Omental fat pad (tissue), 4 donors: ENCODE data around the gene RETSAT. TPM values are rescaled to one million over a fixed set of nuclear protein-coding genes. Genes with fewer than 3 reads are reported as not detected.

Source experiments
- ATAC-seq: fragments of 150-250 bp; one replicate; pipeline ENCODE4 v1.9.1; 2016; ENCODE audit warnings: mild to moderate bottlenecking, moderate library complexity; ENCODE audit not compliant: low FRiP score
- DNase-seq: peaks from one replicate; pipeline ENCODE4 v3.0.0-alpha.2; 2019; ENCODE audit warnings: low spot score
- total RNA-seq, 4 donors: library from RNA; depleted of rRNA; stranded (reverse); fragments of >200 nt; gene quantifications; one replicate each; pipeline ENCODE4 v1.1.0, GENCODE V29; 2016
- TF ChIP-seq, protein P1 (sequence below), 3 donors: fragments of 450-650 bp; IDR thresholded peaks; one replicate each; pipeline ENCODE4 v1.5.1; 2016 to 2017; ENCODE audit warnings: antibody characterized with exemption in 3 of 3, mild to moderate bottlenecking in 3 of 3, moderate library complexity in 2 of 3

RETSAT gene
- total RNA-seq = 100 to 1,000 TPM; 153 to 436 (median 303) TPM

DNA sequence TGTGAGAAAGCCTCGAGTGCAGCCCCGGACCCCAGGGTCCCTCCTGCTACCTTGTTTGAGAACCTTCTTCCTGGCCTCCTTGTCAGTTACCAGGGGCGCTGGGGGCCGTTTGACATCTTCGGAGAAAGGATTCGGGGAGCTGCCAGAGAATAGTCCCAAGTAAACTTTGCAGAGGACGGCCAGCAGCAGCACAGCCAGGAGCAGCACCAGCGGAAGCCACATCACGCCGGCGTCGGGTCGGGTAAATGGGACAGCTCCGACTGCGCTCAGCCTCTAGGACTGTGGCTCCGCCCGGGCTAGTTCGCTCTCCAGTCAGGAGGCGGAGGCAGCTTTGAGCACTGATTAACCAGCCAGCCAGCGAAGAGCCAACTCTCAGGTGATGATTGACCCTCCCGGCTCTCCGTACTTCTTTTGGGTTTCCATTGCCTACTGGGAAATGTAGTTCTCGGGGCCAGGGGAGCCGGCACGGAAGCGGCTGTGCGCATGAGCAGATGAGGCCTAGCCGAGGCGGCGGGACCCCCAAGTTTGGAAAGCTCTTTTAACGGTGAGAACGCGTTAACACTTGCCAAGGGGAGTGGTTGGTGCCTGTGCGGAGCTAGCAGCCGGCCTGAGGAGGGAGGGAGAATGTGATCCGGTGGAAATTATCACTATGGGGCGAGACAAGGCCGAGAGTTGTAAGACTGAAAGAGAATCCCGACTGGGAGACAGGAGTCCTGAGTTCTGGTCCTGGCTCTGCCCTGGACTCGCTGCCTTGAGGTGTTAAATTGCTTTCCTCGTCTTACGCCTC, at the start of gene RETSAT, which contains the start of gene ELMOD3:
TSS of gene RETSAT (minus strand) at position 243 of the 787 bp plus-strand sequence. CDS start at position 222, 21 bp downstream.
TSS of gene ELMOD3 (plus strand) at position 484 of the 787 bp plus-strand sequence. CDS start 2,430 bp downstream, outside the sequence.
- TF ChIP-seq, protein P1, sequence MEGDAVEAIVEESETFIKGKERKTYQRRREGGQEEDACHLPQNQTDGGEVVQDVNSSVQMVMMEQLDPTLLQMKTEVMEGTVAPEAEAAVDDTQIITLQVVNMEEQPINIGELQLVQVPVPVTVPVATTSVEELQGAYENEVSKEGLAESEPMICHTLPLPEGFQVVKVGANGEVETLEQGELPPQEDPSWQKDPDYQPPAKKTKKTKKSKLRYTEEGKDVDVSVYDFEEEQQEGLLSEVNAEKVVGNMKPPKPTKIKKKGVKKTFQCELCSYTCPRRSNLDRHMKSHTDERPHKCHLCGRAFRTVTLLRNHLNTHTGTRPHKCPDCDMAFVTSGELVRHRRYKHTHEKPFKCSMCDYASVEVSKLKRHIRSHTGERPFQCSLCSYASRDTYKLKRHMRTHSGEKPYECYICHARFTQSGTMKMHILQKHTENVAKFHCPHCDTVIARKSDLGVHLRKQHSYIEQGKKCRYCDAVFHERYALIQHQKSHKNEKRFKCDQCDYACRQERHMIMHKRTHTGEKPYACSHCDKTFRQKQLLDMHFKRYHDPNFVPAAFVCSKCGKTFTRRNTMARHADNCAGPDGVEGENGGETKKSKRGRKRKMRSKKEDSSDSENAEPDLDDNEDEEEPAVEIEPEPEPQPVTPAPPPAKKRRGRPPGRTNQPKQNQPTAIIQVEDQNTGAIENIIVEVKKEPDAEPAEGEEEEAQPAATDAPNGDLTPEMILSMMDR (IDR thresholded peaks at IDR 0.05) = no peak
- peak; percentile 93 for DNase-seq

DNA sequence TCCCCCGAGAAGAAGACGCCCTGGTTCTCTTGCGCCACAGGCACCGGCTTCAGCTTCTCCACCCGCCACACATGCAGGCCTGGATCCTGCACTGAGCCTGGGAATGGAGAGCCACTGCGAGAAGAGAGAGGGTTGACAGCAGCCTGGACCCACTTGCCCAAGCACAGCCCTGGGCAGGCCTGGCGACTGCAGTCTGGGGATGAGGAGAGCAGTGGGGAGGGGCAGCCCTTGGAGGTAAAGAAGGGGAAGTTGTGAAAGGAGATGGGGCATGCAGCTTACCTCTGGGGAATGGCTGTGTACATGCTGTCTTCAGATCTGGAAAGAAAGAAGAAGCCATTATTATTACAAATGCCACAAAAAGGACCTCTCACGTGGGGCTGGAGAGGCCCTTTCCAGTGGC, 47.5 kb upstream of the RETSAT start:
- ATAC-seq (no peak), DNase-seq (no peak)
- TF ChIP-seq, protein P1 (IDR thresholded peaks at IDR 0.05) = no peak

More for the DNA sequence above, at the start of gene RETSAT, which contains the start of gene ELMOD3:
- ATAC-seq = peak; percentile 96

DNA sequence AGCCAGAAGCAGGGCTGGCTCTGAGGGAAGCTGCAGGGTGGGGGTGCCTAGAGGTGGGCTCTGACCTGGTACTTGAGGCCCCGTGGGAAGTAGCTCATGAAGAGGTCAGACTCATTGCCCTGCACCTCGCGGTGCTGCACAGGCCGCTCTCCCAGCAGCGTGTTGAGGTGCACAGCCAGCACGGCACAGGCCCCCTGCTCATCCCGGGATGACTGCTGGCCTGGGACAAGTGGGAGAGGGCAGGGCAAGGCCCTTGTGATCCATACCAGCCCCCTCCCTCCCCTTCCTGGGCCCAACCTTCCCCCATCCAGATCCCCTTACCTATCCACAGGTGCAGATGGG, 47.1 kb upstream of the RETSAT start:
- ATAC-seq (no peak), DNase-seq (no peak)
- TF ChIP-seq, protein P1 (IDR thresholded peaks at IDR 0.05) = no peak

DNA sequence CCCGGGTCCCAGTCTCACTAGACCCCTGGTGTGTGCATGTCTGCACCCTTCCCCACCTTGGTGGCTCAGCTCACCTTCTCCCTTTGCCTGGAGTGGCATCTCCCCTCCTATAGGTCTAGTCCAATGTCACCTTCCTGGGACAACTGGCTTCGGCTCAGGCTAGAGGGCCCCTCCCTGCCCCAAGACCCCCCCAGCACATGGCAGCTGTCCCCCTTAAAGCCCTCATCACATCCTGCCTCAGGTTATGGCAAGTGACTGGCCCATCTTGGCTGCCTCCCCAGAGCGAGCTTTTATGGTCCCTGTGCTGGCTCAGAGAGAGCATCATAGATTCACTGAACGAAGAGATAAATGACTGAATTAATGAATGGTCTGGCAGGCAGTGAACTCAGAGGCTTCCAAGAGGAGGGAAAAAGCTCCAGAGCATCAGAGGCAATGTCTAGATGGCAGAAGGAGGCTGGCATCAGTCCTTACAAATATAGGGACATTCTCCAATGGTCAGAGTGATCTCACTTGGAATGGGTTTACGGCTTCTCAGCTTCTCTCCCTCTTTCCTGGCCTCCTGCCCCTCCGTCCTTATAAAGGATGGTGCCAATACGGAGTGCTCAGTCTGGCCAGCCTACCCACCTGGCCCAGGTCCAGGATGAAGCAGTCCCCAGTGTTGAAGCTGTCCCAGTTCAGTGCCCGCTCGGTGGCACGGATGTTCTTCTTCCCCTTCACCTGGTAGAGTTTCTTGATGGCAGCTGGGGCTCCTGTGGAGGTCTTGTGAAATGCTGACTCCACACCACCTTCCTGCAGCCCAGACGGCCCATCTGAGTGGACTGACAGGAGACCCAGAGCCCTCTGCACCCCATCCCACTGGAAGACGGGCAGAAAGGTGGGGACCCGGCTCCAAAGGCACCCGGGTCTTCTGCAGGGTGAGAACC, 46.5 kb upstream of the RETSAT start:
- ATAC-seq (no peak), DNase-seq (no peak)
- TF ChIP-seq, protein P1 (IDR thresholded peaks at IDR 0.05) = no peak

DNA sequence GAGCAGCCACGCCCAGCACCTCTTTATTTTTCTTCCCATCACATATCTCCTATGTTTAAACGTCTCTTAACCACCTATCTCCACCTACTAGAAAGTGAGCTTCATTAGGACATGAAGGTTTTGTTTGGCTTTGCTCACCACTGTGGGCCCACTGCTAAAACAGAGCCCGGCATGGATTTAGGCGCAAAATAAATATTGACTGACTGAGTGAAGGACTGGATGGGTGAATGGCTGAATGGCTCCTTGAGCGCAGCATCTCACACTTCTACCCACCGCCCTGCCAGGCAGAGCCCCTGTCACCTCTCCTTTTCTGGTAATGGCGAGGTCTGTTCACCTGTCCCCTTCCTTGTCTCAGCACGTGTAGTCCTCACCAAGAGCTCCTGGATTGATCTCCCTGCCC, 45.7 kb upstream of the RETSAT start:
- ATAC-seq (no peak), DNase-seq (no peak)
- TF ChIP-seq, protein P1 (IDR thresholded peaks at IDR 0.05) = no peak

DNA sequence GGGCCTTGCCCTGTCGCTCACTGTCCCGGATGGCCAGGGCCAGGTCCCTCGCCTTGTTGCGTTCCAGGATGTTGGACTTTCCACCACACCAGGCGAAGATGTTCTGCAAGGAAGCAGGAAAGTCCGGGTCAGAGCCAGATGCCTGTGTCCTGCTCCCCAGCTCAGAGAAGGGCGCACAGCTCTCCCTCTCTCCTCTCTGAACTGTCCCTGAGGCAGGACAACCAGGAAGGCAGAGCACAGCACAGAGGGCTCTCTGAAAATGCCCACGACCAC, 44.8 kb upstream of the RETSAT start:
- DNase-seq (no peak), ATAC-seq (no peak)
- TF ChIP-seq, protein P1 (IDR thresholded peaks at IDR 0.05) = no peak
